Measurements from ENCODE around the gene CPNE9.

CPNE9 gene

DNA sequence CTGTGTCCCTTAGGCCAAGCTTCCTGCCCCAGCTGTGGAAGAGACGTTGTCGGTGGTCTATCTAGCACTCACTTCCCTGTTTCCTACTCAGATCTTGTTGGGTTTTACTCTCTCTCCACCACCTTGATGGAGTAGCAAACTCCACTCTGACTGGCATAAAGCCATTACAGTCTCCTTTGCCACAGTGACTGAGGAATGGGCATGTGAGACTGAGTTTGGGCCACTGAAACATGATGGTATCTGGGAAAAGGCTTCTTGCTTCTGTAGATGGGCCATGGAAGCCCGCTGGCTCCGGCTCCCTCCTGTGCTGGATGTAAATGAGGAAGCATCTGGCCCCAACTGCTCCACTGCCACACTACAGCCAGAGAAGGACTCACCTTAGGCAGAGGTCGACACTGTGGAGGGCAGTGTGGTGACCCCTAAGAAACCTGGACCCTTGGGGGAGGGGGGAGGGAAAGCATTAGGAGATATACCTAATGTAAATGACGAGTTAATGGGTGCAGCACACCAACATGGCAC, 75.5 kb downstream of the CPNE9 start:
- DNase-seq (ENCODE audit: low spot score), result no peak
